NCI-H2227 (cell line): ENCODE measurements around the gene POLR1A.

Experiments used
- DNase-seq: peaks from one replicate; lab custom pipeline; 2025; ENCODE audit not compliant: unreplicated experiment; lab: John Stamatoyannopoulos, UW

Gene POLR1A

GRCh38 chr2:86023366-86023712, 82.3 kb downstream of the POLR1A start:
- no peak for DNase-seq

DNA sequence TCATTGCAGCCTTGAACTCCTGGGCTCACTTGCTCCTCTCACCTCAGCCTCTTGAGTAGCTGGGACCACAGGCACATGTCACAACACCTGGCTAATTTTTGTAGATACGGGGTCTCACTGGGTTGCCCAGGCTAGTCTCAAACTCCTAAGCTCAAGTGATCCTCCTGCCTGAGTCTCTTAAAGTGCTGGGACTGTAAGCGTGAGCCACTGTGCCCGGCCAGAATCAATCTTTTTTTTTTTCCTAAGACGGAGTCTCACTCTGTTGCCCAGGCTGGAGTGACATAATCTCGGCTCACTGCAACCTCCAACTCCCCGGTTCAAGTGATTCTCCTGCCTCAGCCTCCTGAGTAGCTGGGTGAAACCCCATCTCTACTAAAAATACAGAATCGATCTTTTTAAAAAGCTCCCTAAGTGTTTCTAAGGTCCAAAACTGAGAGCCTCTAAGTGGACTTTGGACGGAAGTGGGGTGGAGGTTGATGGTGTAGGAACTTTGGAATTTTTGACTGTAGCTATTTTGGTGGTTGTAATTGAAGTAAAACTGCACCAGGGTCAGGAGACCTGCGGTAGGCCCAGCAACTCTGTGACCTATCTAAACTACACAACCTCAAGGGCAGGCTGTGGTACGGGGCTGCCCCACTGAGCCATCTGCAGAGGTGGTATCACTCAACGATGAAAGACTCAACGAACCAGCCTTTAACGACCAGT, 82.9 kb downstream of the POLR1A start:
- DNase-seq = no peak

DNA sequence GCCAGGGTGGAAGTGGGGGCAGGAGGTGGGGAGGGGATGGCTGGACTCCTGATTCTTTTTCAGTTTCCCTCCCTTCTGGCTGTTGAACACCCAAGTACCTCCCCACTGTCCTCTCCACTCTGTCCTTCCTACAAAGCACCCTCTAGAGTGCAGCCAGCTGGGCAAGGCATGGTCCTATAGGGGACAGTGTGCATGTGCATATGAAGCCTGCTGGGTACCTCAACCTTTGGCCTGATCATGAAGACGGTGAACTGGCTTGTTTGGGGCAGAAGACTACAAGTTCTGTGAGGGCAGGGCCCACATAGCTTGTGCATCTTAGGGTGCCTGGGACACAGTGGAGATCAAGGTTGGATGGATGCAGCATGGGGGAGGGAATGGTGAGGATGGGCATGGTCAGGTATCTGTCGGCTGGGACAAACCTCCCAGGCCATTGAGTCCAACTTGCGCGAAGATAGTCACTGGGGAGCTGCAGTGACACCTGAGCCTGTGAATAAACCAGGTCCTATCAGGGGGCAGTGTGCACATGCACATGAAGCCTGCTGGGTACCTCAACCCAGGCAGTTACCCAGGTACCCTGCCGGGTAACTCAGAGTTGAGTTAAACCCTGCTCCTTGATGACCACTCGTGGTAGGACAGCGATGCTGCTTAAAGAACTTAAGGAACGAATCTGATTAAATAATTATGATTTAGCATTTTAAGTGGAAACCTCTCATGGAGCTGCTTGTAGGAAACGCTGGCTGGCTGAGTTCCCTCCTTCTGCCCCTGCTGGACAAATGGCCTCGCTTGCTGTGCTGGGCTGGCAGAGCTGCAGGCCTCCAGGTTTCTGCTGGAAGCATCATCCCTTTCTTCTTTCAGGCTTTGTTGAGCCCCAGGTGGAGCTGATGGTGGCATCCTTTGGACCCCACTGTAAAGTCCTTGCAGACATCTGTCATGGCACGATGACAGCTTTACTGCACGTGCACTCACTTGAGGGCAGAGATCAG, 84.0 kb downstream of the POLR1A start:
- DNase-seq = no peak

GRCh38 chr2:86020984-86021383, 84.7 kb downstream of the POLR1A start:
- DNase-seq = no peak

- no peak for DNase-seq
These were observed 86.6 kb downstream of the POLR1A start for GRCh38 chr2:86019121-86019520.

- DNase-seq = no peak
These were observed 87.5 kb downstream of the POLR1A start for GRCh38 chr2:86017901-86018896.

GRCh38 chr2:86016581-86016980, 89.1 kb downstream of the POLR1A start:
- DNase-seq = no peak

- DNase-seq = no peak
These were observed 90.0 kb downstream of the POLR1A start for GRCh38 chr2:86015699-86016098.

DNA sequence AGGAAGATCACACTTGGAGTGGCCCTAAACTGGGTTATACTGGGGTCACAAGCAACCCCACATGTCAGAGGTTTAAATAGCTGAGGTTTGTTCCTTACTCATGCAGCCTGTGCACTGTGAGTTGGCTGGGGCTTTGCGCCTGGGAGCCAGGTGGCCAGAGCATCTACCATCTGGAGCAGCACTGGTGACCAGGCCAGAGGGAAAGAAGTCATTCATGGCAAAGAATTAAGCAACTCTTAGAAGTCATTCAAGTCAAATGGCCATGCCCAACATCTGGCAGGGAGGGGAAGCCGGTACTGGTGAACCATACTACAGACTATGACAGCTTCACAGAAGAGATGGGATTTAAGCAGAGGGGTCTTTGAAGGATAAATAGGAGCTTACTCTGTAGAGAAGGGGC, 90.7 kb downstream of the POLR1A start:
- no peak for DNase-seq

GRCh38 chr2:86014493-86014892, 91.2 kb downstream of the POLR1A start:
- no peak for DNase-seq

DNA sequence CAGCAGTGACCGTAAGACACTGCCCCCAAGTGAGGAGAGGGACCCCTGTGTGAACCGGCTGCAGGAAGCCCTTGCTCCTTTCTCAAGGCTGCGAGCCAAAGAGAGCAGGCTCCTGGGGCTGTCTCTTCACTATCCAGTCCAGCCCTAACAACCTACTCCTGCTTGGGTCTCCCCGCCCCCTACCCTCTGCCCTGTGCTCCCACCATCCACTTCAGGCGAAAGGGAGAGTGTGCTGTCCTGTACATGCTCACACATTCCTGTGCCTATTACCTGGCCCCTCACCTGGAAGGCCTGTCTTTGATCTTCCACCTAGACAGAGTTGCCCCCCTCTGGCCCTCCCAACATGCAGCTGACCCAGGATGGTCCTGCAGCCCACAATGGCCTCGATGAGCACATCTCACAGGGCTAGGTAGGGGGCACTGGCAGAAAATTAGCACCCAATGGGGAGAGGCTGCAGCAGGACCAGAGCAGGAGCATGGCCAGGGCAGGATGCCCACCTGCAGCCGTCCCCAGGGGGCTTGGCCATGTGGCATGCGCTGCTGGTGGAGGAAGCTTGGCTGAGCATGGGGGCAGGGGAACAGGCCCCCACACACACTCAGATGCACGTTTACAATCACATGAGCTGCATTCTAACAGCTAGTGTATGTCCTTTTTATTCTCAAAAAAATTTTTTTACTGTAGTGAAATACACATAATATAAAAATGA, 93.5 kb downstream of the POLR1A start:
- DNase-seq = no peak

GRCh38 chr2:86011449-86011941, 94.2 kb downstream of the POLR1A start:
- no peak for DNase-seq

GRCh38 chr2:86010083-86010482, 95.6 kb downstream of the POLR1A start:
- no peak for DNase-seq

DNA sequence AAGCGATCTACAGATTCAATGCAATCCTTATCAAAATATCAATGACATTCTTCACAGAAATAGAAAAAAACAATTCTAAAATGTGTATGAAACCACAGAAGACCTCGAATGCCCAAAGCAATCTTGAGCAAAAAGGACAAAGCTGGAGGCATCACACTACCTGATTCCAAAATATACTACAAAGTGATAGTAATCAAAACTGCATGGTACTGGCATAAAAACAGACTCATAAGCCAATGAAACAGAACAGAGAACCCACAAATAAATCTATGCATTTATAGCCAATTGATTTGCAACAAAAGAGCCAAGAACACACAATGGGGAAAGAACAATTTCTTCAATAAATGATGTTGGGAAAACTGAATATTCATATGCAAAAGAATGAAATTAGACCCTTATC, 99.2 kb downstream of the POLR1A start:
- no peak for DNase-seq

GRCh38 chr2:86003967-86004366, 101.7 kb downstream of the POLR1A start:
- no peak for DNase-seq

GRCh38 chr2:86003104-86003503, 102.6 kb downstream of the POLR1A start:
- no peak for DNase-seq

DNA sequence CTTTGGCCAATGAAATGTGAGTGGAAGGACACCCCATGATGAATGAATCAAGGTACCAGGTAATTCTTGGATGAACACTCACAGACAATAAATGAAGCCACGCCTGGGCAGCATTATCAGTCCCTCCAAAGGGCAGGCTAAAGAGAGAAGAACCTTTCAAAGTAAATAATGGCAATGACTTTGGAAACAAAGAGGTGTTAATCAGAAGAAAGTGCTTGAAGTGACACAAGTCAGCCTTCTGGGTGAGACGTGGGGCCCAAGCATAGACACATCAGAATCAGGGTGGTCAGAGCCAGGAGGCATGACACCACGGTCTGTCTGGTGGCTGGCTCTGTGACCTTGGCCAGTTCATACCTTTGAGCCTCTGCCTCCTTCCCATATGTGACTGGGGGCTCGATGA, 103.3 kb downstream of the POLR1A start:
- no peak for DNase-seq

DNA sequence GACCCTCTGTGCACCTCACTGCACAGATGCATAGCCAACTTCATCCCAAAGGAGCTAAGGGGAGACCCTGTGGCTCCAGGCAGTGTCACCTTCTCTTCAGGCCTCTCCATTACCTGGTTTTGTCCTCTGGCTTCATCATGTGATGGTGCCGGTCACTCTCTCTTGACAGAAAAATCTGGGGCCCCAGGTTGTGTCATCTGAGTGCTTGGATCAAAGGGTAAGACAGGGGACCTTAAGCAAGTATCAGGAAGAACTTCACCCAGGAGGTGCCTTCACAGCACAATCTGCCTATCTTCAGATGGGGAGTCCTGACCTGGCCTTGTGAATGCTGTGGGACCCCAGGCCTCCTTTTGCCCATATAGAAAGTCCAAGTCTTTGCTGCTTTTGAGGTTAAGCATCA, 104.4 kb downstream of the POLR1A start:
- no peak for DNase-seq

- DNase-seq = no peak
These were observed 104.8 kb downstream of the POLR1A start for GRCh38 chr2:86000938-86001312.
